Measurements from ENCODE around the gene ALDH3A1. TPM values are rescaled to one million over a fixed set of nuclear protein-coding genes. Genes with fewer than 3 reads are reported as not detected.

The ALDH3A1 gene
- total RNA-seq, 2 donors from 2014 or later = 3.7 to 6.6 TPM

DNA sequence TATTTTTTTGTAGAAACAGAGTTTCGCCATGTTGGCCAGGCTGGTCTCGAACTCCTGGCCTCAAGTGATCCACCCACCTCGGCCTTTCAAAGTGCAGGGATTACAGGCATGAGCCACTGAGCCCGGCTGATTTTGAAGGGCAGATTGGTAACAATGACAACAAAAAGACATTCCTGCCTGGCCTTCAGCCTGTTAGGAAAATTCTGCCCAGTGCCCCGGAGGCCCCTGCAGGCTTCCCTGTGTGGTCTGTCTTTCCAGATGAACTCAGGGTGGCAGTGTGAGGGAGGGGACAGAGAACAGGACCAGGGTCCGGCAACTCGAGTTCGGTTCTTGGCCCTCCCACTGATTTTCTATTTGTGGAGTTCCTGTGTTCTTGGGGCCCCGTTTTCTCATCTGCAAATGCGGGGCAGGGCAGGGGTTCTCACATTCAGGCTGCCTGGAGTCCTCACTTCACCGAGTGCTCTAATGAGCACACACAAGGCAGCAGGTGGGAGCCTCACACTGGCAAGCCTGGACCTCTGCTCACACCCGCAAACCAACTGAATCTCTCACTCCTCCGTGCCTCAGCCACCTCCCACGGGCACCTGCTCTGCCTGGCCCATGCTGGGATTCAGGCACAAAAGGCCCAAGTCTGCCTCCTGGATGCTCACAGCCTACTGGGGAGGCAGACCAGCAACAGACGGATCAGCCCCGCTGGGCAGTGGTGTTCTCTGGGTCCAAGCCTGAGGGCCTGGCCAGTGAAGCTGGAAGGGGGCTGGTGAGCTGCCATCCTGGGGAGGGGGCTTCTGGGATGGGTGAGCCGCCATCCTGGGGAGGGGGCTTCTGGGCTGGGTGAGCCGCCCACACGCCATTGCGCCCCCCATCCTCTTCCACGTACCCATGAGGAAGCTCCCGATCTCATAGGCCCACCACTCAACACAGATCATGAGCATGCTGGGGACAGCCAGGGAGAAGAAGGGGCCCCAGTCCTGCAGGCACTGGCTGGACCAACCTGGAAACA is 42.0 kb downstream of the ALDH3A1 start:
- intact Hi-C loops (cut with DNase I) = no loop called here
- Histone ChIP-seq H3K36me3 (no peaks in the 10 kb centered on the region), H3K27ac (no peak overlapping the region), H3K4me1 (no peaks in the 10 kb centered on the region), H3K4me3 (no peak overlapping the region), H3K9me3 (no peaks in the 10 kb centered on the region), H3K27me3 (no peaks in the 10 kb centered on the region), H3K9ac (ENCODE audit: low read depth in 2 of 2, low read length in 2 of 2) (no peak overlapping the region)
- no peak for DNase-seq
- TF ChIP-seq, protein P1, sequence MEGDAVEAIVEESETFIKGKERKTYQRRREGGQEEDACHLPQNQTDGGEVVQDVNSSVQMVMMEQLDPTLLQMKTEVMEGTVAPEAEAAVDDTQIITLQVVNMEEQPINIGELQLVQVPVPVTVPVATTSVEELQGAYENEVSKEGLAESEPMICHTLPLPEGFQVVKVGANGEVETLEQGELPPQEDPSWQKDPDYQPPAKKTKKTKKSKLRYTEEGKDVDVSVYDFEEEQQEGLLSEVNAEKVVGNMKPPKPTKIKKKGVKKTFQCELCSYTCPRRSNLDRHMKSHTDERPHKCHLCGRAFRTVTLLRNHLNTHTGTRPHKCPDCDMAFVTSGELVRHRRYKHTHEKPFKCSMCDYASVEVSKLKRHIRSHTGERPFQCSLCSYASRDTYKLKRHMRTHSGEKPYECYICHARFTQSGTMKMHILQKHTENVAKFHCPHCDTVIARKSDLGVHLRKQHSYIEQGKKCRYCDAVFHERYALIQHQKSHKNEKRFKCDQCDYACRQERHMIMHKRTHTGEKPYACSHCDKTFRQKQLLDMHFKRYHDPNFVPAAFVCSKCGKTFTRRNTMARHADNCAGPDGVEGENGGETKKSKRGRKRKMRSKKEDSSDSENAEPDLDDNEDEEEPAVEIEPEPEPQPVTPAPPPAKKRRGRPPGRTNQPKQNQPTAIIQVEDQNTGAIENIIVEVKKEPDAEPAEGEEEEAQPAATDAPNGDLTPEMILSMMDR (IDR thresholded peaks at IDR 0.05) = no peak

DNA sequence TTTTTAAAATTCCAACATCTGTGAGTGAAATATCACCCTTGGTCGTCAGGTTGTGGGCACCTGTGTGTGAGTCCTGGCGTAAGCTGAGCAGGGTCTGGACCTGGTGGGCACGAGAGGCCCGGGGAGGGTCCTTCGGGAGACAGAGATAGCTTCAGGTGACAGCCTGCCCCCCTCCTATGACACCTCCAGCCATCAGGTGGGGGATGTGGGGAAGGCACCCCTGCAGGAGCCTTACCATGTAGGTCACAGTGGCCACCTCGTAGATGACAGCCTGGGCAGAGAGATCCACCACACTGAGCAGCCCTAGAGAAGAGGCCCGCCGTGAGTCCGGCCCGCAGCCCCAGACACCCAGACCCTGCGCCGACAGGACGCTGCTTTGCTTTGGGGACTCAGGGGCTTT is 42.9 kb downstream of the ALDH3A1 start:
- TF ChIP-seq, protein P1 (IDR thresholded peaks at IDR 0.05) = no peak
- Histone ChIP-seq H3K27ac (no peak overlapping the region), H3K4me3 (no peak overlapping the region), H3K9me3 (no peaks in the 10 kb centered on the region), H3K36me3 (no peaks in the 10 kb centered on the region), H3K4me1 (no peaks in the 10 kb centered on the region), H3K27me3 (no peaks in the 10 kb centered on the region), H3K9ac (ENCODE audit: low read depth in 2 of 2, low read length in 2 of 2) (no peak overlapping the region)
- DNase-seq = no peak
- intact Hi-C loops (cut with DNase I) = no loop called here

DNA sequence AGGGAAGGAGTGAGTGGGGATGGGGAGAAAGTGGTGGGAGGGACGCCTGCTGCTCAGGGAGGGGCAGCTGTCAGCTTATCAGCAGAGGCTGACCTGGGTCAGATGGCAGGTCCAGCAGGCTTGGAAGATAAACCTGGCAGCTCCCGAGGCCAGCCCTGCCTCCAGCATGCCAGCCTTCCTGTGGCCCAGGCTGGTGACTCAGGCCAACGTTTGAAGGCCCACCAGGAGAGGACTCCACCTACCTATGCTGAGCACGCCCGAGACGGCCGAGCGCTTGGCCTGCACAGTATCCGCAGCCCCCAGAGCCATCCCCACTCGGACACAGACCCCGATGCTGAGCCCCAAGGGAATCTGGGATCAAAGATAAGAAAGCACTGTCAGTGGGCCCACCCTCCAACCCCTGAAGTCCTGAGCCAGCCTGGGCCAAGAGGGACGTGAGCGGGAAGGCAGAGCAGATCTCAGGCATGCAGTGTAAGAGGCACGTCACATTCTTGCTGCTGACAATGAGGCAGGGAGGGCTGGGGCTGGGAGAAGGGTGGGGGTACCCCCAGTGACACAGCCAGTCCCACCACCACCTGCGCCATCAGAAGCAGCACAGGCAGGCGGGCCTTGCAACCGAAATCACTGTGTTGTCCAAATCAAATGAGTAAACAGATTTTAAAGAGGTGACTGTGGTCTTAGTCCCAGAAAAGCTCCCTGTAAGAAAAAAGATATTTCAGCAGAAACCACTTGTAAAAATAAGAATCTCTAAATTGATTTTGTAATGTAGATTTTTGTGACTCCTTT is 44.1 kb downstream of the ALDH3A1 start:
- H3K27ac ChIP-seq = no peak overlapping the region
- H3K9ac ChIP-seq (ENCODE audit: low read depth in 2 of 2, low read length in 2 of 2) = no peak overlapping the region
- H3K9me3 ChIP-seq = no peaks in the 10 kb centered on the region
- DNase-seq = no peak
- H3K4me3 ChIP-seq = no peak overlapping the region
- TF ChIP-seq, protein P1 (IDR thresholded peaks at IDR 0.05) = no peak
- H3K4me1 ChIP-seq = no peaks in the 10 kb centered on the region
- H3K27me3 ChIP-seq = no peaks in the 10 kb centered on the region
- intact Hi-C loops (cut with DNase I) = no loop called here
- H3K36me3 ChIP-seq = no peaks in the 10 kb centered on the region

DNA sequence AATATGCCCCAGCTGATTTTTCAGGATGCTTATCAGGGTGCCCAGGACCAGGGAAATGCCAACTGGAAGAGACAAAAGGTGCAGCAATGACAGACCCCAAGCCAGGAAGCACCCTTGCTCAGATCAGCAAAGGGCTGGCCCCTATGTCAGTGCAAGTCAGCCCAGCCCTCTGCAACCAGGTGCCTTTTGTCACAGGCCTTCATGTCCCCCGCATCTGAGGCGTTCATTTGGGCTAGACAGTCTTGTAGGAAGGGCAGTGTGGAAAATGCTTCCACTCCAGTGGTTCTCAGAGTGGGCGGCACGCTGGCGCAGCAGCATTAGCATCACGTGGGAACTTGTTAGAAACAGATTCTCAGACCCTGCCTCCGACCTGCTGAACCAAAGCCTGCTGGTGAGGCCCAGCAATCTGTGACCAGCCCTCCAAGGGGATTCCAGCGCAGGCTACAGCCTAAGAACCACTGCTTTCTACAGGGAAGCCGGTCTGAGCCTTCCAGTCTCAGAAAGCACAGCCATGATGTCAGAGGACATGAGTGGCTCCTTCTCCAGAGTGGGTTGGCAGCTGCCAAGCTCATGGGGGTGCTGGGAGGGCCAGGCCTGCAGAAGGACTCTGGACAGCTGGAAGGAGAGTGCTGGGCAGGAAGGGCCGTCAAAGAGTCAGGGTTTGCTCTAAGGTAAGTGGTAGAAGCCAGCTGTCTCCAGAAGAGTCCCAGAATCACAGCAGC is 44.8 kb downstream of the ALDH3A1 start:
- no peak overlapping the region for H3K4me3 ChIP-seq
- no peak overlapping the region for H3K9ac ChIP-seq (ENCODE audit: low read depth in 2 of 2, low read length in 2 of 2)
- TF ChIP-seq, protein P1 (IDR thresholded peaks at IDR 0.05) = no peak
- no peak for DNase-seq
- no peaks in the 10 kb centered on the region for H3K4me1 ChIP-seq
- H3K36me3 ChIP-seq = no peaks in the 10 kb centered on the region
- no peaks in the 10 kb centered on the region for H3K27me3 ChIP-seq
- intact Hi-C loops (cut with DNase I) = no loop called here
- H3K9me3 ChIP-seq = no peaks in the 10 kb centered on the region
- H3K27ac ChIP-seq = no peak overlapping the region

DNA sequence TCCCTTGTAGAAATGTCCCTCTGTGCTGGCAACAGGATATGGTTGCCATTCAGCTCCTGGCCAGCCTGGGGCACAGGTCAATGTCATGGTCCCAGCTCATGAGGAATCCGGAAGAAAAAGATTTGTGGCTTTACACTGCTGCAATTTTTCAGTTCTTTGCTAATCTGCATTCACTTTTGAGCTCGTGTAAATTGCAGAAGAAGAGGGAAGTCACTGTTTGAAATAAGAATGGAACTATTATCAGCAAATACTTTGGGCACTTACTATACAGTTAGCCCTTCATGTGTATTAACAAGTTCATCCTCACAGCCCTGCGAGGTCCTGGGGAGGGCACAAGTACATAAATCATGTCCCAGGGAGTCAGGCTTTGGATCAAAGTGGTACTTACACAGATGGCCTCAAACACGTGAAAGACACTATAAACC is 45.9 kb downstream of the ALDH3A1 start:
- TF ChIP-seq, protein P1 (IDR thresholded peaks at IDR 0.05) = no peak
- no peak overlapping the region for H3K27ac ChIP-seq
- no peaks in the 10 kb centered on the region for H3K36me3 ChIP-seq
- no peaks in the 10 kb centered on the region for H3K9me3 ChIP-seq
- no peak for DNase-seq
- H3K9ac ChIP-seq (ENCODE audit: low read depth in 2 of 2, low read length in 2 of 2) = no peak overlapping the region
- H3K4me3 ChIP-seq = no peak overlapping the region
- intact Hi-C loops (cut with DNase I) = no loop called here
- no peaks in the 10 kb centered on the region for H3K4me1 ChIP-seq
- no peaks in the 10 kb centered on the region for H3K27me3 ChIP-seq

Data from colonic mucosa (tissue), 4 donors.